ENCODE data around the gene SCNN1A.

SCNN1A gene

GRCh38 chr12:6392504-6392903 is 17.1 kb upstream of the SCNN1A start:
- peak overlapping the region; percentile 14 for H3K27ac ChIP-seq (ENCODE audit: poor library complexity, severe bottlenecking)
- TF ChIP-seq CTCF (IDR thresholded peaks at IDR 0.05; ENCODE audit: poor library complexity, severe bottlenecking): no peak
- DNase-seq (ENCODE audit: low spot score) (no peak), ATAC-seq (ENCODE audit: low read depth) (peak; percentile 43; the same call in 2 of the 3 replicates)
- peaks cover 7% of the 10 kb centered on the region for H3K4me1 ChIP-seq (ENCODE audit: insufficient read depth, poor library complexity, severe bottlenecking)
- H3K4me3 ChIP-seq (ENCODE audit: severe bottlenecking): no peak overlapping the region
- peaks cover 65% of the 10 kb centered on the region for H3K36me3 ChIP-seq (ENCODE audit: low read depth)
- no peaks in the 10 kb centered on the region for H3K27me3 ChIP-seq (ENCODE audit: insufficient read depth, poor library complexity, severe bottlenecking)
- no peaks in the 10 kb centered on the region for H3K9me3 ChIP-seq (ENCODE audit: severe bottlenecking)

- Histone ChIP-seq H3K27ac (ENCODE audit: poor library complexity, severe bottlenecking) (no peak overlapping the region), H3K9me3 (ENCODE audit: severe bottlenecking) (no peaks in the 10 kb centered on the region), H3K27me3 (ENCODE audit: insufficient read depth, poor library complexity, severe bottlenecking) (no peaks in the 10 kb centered on the region), H3K36me3 (ENCODE audit: low read depth) (peaks cover 80% of the 10 kb centered on the region), H3K4me3 (ENCODE audit: severe bottlenecking) (no peak overlapping the region), H3K4me1 (ENCODE audit: insufficient read depth, poor library complexity, severe bottlenecking) (peaks cover 14% of the 10 kb centered on the region)
- no peak for TF ChIP-seq CTCF (IDR thresholded peaks at IDR 0.05; ENCODE audit: poor library complexity, severe bottlenecking)
- ATAC-seq (ENCODE audit: low read depth) (no peak), DNase-seq (ENCODE audit: low spot score) (no peak)
Observed at GRCh38 chr12:6391013-6391412, 15.7 kb upstream of the SCNN1A start.

- no peak for TF ChIP-seq CTCF (IDR thresholded peaks at IDR 0.05; ENCODE audit: poor library complexity, severe bottlenecking)
- Histone ChIP-seq H3K4me1 (ENCODE audit: insufficient read depth, poor library complexity, severe bottlenecking) (peaks cover 16% of the 10 kb centered on the region), H3K27ac (ENCODE audit: poor library complexity, severe bottlenecking) (no peak overlapping the region), H3K4me3 (ENCODE audit: severe bottlenecking) (no peak overlapping the region), H3K36me3 (ENCODE audit: low read depth) (peaks cover 81% of the 10 kb centered on the region), H3K27me3 (ENCODE audit: insufficient read depth, poor library complexity, severe bottlenecking) (no peaks in the 10 kb centered on the region), H3K9me3 (ENCODE audit: severe bottlenecking) (no peaks in the 10 kb centered on the region)
- DNase-seq (ENCODE audit: low spot score) (no peak), ATAC-seq (ENCODE audit: low read depth) (no peak)
Observed at GRCh38 chr12:6390084-6390799, 14.9 kb upstream of the SCNN1A start.

GRCh38 chr12:6387541-6387940 is 12.2 kb upstream of the SCNN1A start:
- no peak overlapping the region for H3K27ac ChIP-seq (ENCODE audit: poor library complexity, severe bottlenecking)
- TF ChIP-seq CTCF (IDR thresholded peaks at IDR 0.05; ENCODE audit: poor library complexity, severe bottlenecking): no peak
- H3K36me3 ChIP-seq (ENCODE audit: low read depth): peaks cover 77% of the 10 kb centered on the region
- H3K4me3 ChIP-seq (ENCODE audit: severe bottlenecking): no peak overlapping the region
- ATAC-seq (ENCODE audit: low read depth) (no peak), DNase-seq (ENCODE audit: low spot score) (no peak)
- H3K27me3 ChIP-seq (ENCODE audit: insufficient read depth, poor library complexity, severe bottlenecking): no peaks in the 10 kb centered on the region
- H3K9me3 ChIP-seq (ENCODE audit: severe bottlenecking): no peaks in the 10 kb centered on the region
- H3K4me1 ChIP-seq (ENCODE audit: insufficient read depth, poor library complexity, severe bottlenecking): peaks cover 18% of the 10 kb centered on the region

GRCh38 chr12:6386491-6386890 is 11.1 kb upstream of the SCNN1A start:
- no peak for DNase-seq (ENCODE audit: low spot score)
- no peak for TF ChIP-seq CTCF (IDR thresholded peaks at IDR 0.05; ENCODE audit: poor library complexity, severe bottlenecking)
- H3K27ac ChIP-seq (ENCODE audit: poor library complexity, severe bottlenecking): peak overlapping the region; percentile 91
- peaks cover 67% of the 10 kb centered on the region for H3K36me3 ChIP-seq (ENCODE audit: low read depth)
- no peak for ATAC-seq (ENCODE audit: low read depth)
- peaks cover 14% of the 10 kb centered on the region for H3K4me1 ChIP-seq (ENCODE audit: insufficient read depth, poor library complexity, severe bottlenecking)
- H3K27me3 ChIP-seq (ENCODE audit: insufficient read depth, poor library complexity, severe bottlenecking): no peaks in the 10 kb centered on the region
- no peaks in the 10 kb centered on the region for H3K9me3 ChIP-seq (ENCODE audit: severe bottlenecking)
- H3K4me3 ChIP-seq (ENCODE audit: severe bottlenecking): no peak overlapping the region

Data from RWPE2 (cell line).